Skeletal muscle satellite cell (primary cell): ENCODE results near the gene ABCB10.

Experiments
- H3K27me3 ChIP-seq: 2 replicates; pipeline ENCODE4 v1.7.0; 2013; ENCODE audit warnings: low read length; ENCODE audit not compliant: control insufficient read depth, insufficient read depth
- H3K36me3 ChIP-seq: 2 replicates; pipeline ENCODE4 v1.7.0; 2013; ENCODE audit warnings: mild to moderate bottlenecking, control low read depth, low read length; ENCODE audit not compliant: insufficient read depth
- H3K4me1 ChIP-seq: 2 replicates; pipeline ENCODE4 v1.7.0; 2013; ENCODE audit warnings: low read length; ENCODE audit not compliant: control insufficient read depth, insufficient read depth
- H3K4me2 ChIP-seq: 2 replicates; pipeline ENCODE4 v1.7.0; 2013; ENCODE audit warnings: mild to moderate bottlenecking, low read length
- H3K4me3 ChIP-seq: 2 replicates; pipeline ENCODE4 v1.7.0; 2013; ENCODE audit warnings: low read length
- H3K9ac ChIP-seq: 2 replicates; pipeline ENCODE4 v1.7.0; 2013; ENCODE audit warnings: mild to moderate bottlenecking, low read depth, low read length, moderate library complexity
- H3K9me3 ChIP-seq: replicated peaks from 2 replicates; pipeline ENCODE4 v1.7.0; 2013; ENCODE audit warnings: mild to moderate bottlenecking, control low read depth, low read length

ABCB10 gene

DNA sequence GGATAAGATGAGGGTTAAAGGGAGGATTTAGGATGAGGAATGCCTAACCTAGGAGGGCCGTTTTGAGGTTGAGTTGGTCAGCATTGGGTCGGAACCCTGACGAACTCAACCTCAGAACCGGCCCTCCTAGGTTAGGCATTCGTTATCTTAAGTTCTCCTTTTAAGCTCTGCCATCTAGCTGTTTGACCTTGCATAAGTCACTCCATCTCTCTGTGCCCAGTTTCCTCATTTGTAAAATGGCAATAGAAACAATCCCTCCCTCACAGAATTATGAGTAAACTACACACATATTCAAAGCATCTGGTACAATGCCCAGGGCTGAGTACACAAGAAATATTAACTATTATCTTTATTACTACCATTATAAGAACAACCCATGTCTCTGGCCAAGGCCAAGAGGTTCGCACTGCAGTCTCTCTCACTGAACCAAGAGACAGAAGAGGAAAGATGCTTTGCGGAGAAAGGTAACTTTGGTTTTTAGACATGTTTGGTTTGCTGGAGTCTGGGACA is 4.8 kb downstream of the ABCB10 start:
- peaks cover 11% of the 10 kb centered on the region for H3K4me1 ChIP-seq
- H3K9me3 ChIP-seq = no peaks in the 10 kb centered on the region
- no peak overlapping the region for H3K4me2 ChIP-seq
- H3K27me3 ChIP-seq = no peaks in the 10 kb centered on the region
- H3K4me3 ChIP-seq = no peak overlapping the region
- peaks cover 6% of the 10 kb centered on the region for H3K36me3 ChIP-seq
- no peak overlapping the region for H3K9ac ChIP-seq

DNA sequence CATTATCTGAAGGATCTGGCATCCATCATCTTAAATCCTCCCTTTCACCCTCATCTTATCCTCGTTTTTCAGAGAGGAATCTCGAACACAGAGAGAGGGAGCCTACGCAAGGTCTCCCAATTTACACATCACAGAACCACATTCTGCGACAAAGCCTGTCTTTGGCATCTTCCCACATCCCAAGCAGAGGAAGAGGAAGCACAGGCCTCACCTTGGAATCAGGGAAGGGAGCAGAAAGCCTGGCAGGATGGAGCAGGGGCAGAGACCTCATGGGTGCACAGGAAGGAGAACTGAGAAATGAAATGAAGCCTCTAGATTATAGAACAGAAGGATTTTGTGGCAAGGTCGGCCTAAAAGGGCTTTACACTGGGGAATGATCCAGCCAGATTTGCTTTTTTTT is 5.8 kb downstream of the ABCB10 start:
- Histone ChIP-seq H3K9ac (no peak overlapping the region), H3K36me3 (peaks cover 6% of the 10 kb centered on the region), H3K4me1 (peaks cover 11% of the 10 kb centered on the region)

DNA sequence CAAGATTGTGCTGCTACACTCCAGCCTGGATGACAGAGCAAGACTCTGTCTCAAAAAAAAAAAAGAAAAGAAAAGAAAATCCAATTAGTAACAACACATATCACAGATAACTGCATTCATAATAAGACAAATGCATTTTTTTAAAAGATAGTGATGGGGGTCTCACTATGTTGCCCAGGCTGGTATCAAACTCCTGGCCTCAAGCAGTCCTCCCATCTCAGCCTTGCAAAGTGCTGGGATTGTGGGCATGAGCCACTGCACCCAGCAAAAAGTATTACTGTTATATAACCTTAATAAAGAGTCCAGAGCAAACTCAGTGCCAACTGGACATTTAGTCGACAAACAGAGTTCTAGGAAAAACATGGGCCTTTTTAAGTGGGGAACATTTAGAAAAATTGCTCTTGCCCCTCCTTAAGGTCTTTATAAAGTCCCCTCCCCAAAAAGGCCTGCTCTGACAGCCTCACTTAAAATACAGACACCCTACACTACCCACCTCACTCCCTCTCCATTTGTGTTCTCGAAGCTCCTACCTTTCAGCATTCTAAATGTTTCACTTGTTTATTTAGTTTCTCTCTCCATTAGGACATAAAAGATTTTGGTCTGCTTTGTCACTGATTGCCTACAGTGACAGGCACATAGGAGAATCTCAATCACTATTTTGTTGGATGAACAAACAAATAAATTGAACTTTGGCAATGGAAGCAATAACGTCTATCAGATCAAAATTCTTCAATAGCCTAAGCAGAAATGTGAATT is 7.5 kb downstream of the ABCB10 start:
- no peaks in the 10 kb centered on the region for H3K27me3 ChIP-seq

More for the DNA sequence above, 5.8 kb downstream of the ABCB10 start:
- H3K9me3 ChIP-seq = no peaks in the 10 kb centered on the region
- H3K4me2 ChIP-seq = no peak overlapping the region
- no peak overlapping the region for H3K4me3 ChIP-seq
- no peaks in the 10 kb centered on the region for H3K27me3 ChIP-seq

DNA sequence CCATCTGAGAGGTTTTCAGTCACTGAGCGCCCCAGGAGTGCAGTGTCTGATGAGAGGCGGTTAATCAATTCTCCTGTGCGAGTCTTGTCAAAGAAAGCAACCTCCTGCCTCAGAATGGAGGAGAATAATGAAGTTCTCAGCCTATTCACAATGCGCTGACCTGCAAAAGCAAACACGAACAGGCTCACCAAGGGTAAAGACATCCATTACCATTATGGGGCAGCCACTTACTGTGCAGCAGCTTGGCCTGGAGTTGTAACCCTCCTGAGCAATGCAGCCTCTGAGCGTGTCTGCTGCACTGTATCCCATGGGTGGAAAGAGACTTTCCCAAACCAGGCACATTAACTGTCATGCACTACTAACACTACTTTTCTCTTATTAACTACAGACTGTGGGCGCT is 11.0 kb downstream of the ABCB10 start:
- no peak overlapping the region for H3K9ac ChIP-seq
- H3K27me3 ChIP-seq = no peaks in the 10 kb centered on the region
- H3K4me2 ChIP-seq = no peak overlapping the region
- H3K9me3 ChIP-seq = no peaks in the 10 kb centered on the region
- no peaks in the 10 kb centered on the region for H3K4me1 ChIP-seq
- peaks cover 34% of the 10 kb centered on the region for H3K36me3 ChIP-seq
- H3K4me3 ChIP-seq = no peak overlapping the region

More for the DNA sequence above, 7.5 kb downstream of the ABCB10 start:
- Histone ChIP-seq H3K9ac (no peak overlapping the region), H3K9me3 (no peaks in the 10 kb centered on the region), H3K4me2 (no peak overlapping the region), H3K4me1 (no peaks in the 10 kb centered on the region), H3K36me3 (peaks cover 16% of the 10 kb centered on the region), H3K4me3 (no peak overlapping the region)

DNA sequence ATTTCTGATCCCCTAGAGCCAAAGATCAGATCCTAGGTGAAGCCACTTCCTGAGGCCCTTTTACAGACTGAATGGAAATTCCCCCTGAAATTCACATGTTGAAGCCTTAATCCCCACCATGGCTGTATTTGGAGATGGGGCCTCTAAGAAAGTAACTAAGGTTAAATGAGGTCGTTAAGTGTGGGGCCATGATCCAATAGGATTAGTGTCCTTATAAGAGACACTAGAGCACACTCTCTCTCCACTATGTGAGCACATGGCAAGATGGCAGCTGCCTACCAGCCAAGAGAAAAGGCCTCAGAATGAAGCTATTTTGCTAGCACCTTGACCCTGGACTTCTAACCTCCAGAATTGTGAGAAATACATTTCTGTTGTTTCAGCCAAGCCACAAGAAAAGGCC is 13.9 kb downstream of the ABCB10 start:
- Histone ChIP-seq H3K27me3 (no peaks in the 10 kb centered on the region), H3K4me1 (no peaks in the 10 kb centered on the region), H3K9me3 (no peaks in the 10 kb centered on the region), H3K9ac (no peak overlapping the region), H3K36me3 (peaks cover 48% of the 10 kb centered on the region), H3K4me3 (no peak overlapping the region), H3K4me2 (no peak overlapping the region)

DNA sequence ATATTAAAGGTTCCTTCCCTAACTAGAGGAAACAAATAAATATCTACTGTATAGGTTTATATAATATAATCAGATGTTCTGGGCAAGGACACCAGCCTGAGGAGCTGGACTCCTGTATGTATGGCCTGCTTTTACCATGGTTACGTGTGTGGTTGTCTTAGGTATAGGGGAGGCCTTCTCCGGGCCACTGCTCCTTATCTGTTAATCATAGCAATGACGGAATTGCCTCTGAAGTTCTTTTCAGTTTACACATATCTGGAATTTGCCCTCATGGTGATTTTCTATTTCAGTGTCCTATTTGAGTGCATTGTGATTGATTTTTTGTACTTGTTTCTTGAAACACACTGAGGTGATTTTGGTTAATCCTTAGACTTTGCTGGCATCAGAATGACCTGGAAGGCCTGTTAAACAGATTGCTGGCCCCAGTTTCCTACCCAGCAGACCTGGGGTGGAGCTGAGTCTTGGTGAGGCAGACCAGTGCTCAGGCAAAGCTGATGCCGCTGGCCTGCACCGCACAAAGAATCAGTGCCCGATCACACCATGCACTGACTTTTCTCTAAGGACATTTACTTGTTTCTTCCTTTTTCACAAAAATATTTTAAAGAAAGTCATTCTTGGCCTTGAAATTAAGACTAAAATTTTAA is 18.5 kb downstream of the ABCB10 start:
- Histone ChIP-seq H3K9me3 (no peaks in the 10 kb centered on the region), H3K4me1 (no peaks in the 10 kb centered on the region), H3K27me3 (no peaks in the 10 kb centered on the region), H3K4me2 (no peak overlapping the region), H3K4me3 (no peak overlapping the region), H3K9ac (no peak overlapping the region), H3K36me3 (peaks cover 51% of the 10 kb centered on the region)

DNA sequence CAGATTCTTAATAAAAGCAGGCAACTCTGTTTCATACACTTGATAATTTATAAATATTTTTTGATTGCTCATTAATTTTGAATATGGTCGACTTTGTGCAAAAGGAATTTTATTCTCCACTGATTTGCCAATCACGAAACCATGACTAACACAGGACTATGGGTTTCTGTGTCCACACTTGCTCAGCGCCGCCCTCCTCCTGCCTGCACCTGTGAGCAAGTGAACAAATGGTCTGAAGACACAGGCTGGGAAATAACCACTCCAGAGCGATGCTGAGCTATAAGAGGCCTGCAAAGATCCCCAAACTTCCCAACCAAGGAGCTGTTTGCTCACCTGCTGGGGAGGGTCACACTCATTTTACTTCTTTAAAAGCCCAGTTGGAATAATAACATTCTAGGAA is 19.6 kb downstream of the ABCB10 start:
- H3K27me3 ChIP-seq = no peaks in the 10 kb centered on the region
- peaks cover 45% of the 10 kb centered on the region for H3K36me3 ChIP-seq
- no peak overlapping the region for H3K9ac ChIP-seq

DNA sequence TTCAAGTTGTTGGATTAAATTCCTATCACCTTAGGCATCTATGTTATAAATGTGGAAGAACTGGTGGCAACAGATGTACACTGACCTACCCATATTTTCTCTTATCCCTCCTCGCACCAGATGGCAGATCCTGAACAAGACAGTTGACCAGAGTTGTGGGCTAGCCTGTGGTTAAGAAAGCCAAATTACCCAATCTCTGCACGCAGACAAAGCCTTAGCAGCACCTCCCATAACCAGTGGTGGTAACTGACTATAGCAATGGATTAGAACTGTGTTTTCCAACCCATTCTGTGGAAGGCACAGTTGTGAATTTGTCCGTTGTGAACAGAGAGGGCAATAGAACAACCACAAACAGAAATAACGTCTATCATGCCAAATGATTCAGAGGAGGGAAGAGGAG is 20.6 kb downstream of the ABCB10 start:
- Histone ChIP-seq H3K4me3 (no peak overlapping the region), H3K9me3 (no peaks in the 10 kb centered on the region), H3K4me2 (no peak overlapping the region), H3K27me3 (no peaks in the 10 kb centered on the region), H3K9ac (no peak overlapping the region), H3K4me1 (no peaks in the 10 kb centered on the region), H3K36me3 (peaks cover 38% of the 10 kb centered on the region)

More for the DNA sequence above, 19.6 kb downstream of the ABCB10 start:
- Histone ChIP-seq H3K4me3 (no peak overlapping the region), H3K4me1 (no peaks in the 10 kb centered on the region), H3K4me2 (no peak overlapping the region), H3K9me3 (no peaks in the 10 kb centered on the region)

DNA sequence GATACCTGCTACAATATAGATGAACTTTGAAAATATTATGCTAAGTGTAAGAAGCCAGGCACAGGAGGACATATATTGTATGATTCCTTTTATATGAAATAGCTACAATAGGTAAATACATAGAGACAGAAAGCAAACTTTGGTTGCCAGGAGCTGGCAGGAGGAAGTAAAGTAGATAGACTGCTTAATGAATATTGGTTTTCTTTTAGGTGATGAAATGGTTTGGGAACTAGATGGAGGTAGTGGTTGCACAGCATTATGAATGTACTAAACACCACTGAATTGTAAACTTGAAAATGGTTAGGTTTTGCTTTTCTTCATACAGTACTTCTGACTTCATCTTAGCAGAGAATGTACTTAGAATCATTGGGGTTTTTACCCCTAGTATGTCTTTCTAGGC is 21.5 kb downstream of the ABCB10 start:
- H3K36me3 ChIP-seq = peaks cover 33% of the 10 kb centered on the region
- H3K4me3 ChIP-seq = no peak overlapping the region

DNA sequence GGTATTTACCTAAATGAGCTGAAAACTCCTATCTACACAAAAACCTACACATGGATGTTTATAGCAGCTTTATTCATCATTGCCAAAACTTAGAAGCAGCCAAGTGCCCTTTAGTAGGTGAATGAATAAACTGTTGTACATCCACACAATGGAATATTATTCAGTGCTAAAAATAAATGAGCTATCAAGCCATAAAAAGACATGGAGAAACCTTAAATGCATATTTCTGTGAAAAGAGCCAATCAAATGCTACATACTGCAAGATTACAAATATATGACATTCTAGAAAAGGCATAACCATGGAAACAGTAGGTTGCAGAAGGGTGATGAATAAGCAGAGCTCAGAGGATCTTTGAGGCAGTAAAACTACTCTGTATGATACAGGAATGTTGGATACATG is 23.3 kb downstream of the ABCB10 start:
- Histone ChIP-seq H3K36me3 (peaks cover 41% of the 10 kb centered on the region), H3K4me2 (no peak overlapping the region), H3K27me3 (no peaks in the 10 kb centered on the region), H3K9ac (no peak overlapping the region), H3K4me3 (no peak overlapping the region), H3K4me1 (no peaks in the 10 kb centered on the region), H3K9me3 (no peaks in the 10 kb centered on the region)

More for the DNA sequence above, 21.5 kb downstream of the ABCB10 start:
- Histone ChIP-seq H3K4me1 (no peaks in the 10 kb centered on the region), H3K4me2 (no peak overlapping the region), H3K9ac (no peak overlapping the region), H3K9me3 (no peaks in the 10 kb centered on the region), H3K27me3 (no peaks in the 10 kb centered on the region)

DNA sequence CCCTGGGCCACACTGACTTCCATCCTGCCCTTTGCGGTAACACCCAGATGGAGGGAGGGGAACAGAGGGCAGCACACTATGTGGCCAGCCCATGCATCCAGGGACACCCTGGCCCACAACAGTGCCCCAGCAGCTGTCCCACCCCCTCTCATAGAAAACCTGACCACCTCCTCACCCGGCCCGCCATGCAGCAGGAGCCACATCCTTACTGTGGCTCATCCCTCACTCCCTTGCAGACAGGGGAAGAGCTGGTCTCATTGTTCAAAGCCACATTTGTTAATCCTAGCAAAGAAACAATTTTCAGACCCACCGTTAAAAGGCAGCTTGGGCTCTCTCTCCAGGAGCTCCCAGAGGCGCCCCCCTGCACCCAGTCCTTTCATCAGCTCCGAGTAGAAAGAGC is 27.2 kb downstream of the ABCB10 start:
- no peak overlapping the region for H3K9ac ChIP-seq
- H3K36me3 ChIP-seq = peaks cover 35% of the 10 kb centered on the region
- H3K9me3 ChIP-seq = no peaks in the 10 kb centered on the region
- H3K4me2 ChIP-seq = no peak overlapping the region
- no peak overlapping the region for H3K4me3 ChIP-seq
- no peaks in the 10 kb centered on the region for H3K27me3 ChIP-seq
- H3K4me1 ChIP-seq = no peaks in the 10 kb centered on the region

DNA sequence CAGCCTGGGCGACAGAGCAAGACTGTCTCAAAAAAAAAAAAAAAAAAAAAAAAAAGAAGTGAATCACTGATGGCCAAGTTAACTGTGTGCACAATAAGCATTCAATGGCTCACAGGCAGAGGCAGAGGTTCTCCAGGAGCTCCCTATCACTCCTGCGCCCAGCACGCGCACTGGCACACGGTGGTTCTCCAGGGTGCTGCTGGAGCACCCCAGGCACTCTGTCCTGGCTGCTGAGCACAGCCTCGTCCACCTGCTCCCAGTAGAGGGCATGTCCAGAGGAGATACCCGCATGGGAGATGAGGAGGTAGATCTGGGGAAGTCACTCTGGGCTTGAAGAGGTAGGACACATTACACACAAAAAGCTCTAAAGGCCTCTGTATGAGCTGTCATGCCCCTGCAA is 28.9 kb downstream of the ABCB10 start:
- peaks cover 38% of the 10 kb centered on the region for H3K36me3 ChIP-seq
- no peak overlapping the region for H3K4me2 ChIP-seq
- no peak overlapping the region for H3K9ac ChIP-seq
- H3K9me3 ChIP-seq = no peaks in the 10 kb centered on the region
- no peak overlapping the region for H3K4me3 ChIP-seq
- no peaks in the 10 kb centered on the region for H3K4me1 ChIP-seq
- H3K27me3 ChIP-seq = no peaks in the 10 kb centered on the region
